Measurements from ENCODE around the gene TRIM67.

DNA sequence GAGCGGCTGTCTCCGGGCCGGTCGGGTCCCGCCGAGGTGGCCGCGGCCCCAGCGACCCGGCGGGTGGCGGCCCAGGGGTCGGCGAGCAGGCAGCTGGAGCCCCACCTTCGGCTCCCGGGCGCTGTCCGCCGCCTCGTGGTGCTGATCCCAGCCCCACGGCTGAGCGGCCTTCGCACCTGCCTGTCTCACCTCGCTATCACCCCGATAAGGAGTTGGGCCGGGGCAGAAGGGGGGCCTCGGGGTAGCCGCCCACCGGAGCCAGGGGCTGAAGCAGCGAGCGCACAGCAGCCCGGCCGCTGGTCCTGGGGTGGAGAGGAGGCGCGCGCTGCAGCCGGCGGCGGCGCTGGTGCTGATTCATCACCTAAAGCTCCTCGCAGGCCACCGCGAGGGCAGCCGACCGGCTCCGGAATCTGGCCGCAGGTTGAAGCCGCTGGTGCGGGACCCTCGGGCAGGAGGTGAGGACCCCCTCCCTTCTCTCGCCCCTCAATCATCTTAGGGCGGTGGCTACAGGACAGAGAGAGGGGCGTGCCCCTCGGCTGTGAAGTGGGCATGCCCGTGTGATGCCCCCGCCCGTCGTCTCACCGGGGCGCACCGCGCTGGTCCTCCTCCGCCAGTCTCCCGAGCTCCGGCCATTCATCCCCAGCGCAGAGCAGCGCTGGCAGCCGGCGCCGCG lies 575 bp downstream of the TRIM67 start:
- TF ChIP-seq POLR2A (IDR thresholded peaks at IDR 0.05) = no peak
- TF ChIP-seq, protein P1, sequence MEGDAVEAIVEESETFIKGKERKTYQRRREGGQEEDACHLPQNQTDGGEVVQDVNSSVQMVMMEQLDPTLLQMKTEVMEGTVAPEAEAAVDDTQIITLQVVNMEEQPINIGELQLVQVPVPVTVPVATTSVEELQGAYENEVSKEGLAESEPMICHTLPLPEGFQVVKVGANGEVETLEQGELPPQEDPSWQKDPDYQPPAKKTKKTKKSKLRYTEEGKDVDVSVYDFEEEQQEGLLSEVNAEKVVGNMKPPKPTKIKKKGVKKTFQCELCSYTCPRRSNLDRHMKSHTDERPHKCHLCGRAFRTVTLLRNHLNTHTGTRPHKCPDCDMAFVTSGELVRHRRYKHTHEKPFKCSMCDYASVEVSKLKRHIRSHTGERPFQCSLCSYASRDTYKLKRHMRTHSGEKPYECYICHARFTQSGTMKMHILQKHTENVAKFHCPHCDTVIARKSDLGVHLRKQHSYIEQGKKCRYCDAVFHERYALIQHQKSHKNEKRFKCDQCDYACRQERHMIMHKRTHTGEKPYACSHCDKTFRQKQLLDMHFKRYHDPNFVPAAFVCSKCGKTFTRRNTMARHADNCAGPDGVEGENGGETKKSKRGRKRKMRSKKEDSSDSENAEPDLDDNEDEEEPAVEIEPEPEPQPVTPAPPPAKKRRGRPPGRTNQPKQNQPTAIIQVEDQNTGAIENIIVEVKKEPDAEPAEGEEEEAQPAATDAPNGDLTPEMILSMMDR (IDR thresholded peaks at IDR 0.05) = no peak
